HEK293 (cell line): ENCODE measurements around the gene AMZ2.

Experiments used
- CTCF ChIA-PET: fragments of 350-600 bp; formaldehyde crosslinking; extraction: SDS; loops from one replicate; lab custom pipeline; 2021; ENCODE audit warnings: antibody characterized with exemption; lab: Yijun Ruan, JAX
- POLR2A ChIA-PET: fragments of 300-600 bp; formaldehyde crosslinking; extraction: SDS; loops from one replicate; lab custom pipeline; 2020; ENCODE audit warnings: antibody characterized with exemption, inconsistent platforms; lab: Yijun Ruan, JAX
- H3K27ac ChIP-seq: fragments of 200-500 bp; sonication (Bioruptor generic); 2 replicates; pipeline ENCODE4 v1.5.1; 2014; ENCODE audit warnings: low read depth, low read length, control low read depth, inconsistent platforms; ENCODE audit errors: extremely low read depth
- H3K36me3 ChIP-seq, 2 experiments: fragments of 200-500 bp in 1 of 2; sonication (Bioruptor generic) in 1 of 2; 1 replicate in 1 of 2; 2 replicates in 1 of 2; pipeline ENCODE4 v1.5.1; 2014 to 2017; ENCODE audit warnings: inconsistent platforms in 2 of 2, low read length in 2 of 2; ENCODE audit not compliant: control insufficient read depth in 2 of 2, insufficient read depth in 1 of 2
- H3K4me1 ChIP-seq: fragments of 200-500 bp; sonication (Bioruptor generic); 2 replicates; pipeline ENCODE4 v1.5.1; 2014; ENCODE audit warnings: mild to moderate bottlenecking, low read length, inconsistent platforms; ENCODE audit not compliant: control insufficient read depth, insufficient read depth
- H3K4me3 ChIP-seq: 2 replicates; pipeline ENCODE4 v1.5.1; 2011; ENCODE audit warnings: low read depth, mild to moderate bottlenecking, control low read depth, low read length, moderate library complexity
- H3K9me3 ChIP-seq: fragments of 200-500 bp; sonication (Bioruptor generic); 2 replicates; pipeline ENCODE4 v1.5.1; 2014; ENCODE audit warnings: low read depth, low read length, inconsistent platforms; ENCODE audit not compliant: control insufficient read depth, insufficient read depth
- GFI1B ChIP-seq: fragments of 450-650 bp; formaldehyde crosslinking; IDR thresholded peaks from 2 replicates; pipeline ENCODE4 v1.5.1; 2016; ENCODE audit warnings: missing biosample characterization, missing genetic modification characterization
- KLF1 ChIP-seq: fragments of 450-650 bp; formaldehyde crosslinking; IDR thresholded peaks from 2 replicates; pipeline ENCODE4 v1.5.1; 2016; ENCODE audit warnings: missing biosample characterization, missing genetic modification characterization
- SP2 ChIP-seq: fragments of 450-650 bp; formaldehyde crosslinking; IDR thresholded peaks from 2 replicates; pipeline ENCODE4 v1.5.1; 2016; ENCODE audit warnings: missing biosample characterization, missing genetic modification characterization
- SP7 ChIP-seq: fragments of 450-650 bp; formaldehyde crosslinking; IDR thresholded peaks from 2 replicates; pipeline ENCODE4 v1.5.1; 2016; ENCODE audit warnings: missing biosample characterization, missing genetic modification characterization
- TRIM28 ChIP-seq: IDR thresholded peaks from 2 replicates; pipeline ENCODE4 v1.6.1; 2011; ENCODE audit warnings: low read length, control low read depth, borderline replicate concordance
- YY1 ChIP-seq: fragments of 450-650 bp; formaldehyde crosslinking; IDR thresholded peaks from 2 replicates; pipeline ENCODE4 v1.5.1; 2018; ENCODE audit warnings: missing biosample characterization, missing genetic modification characterization
- ZNF416 ChIP-seq: fragments of 450-650 bp; formaldehyde crosslinking; IDR thresholded peaks from 2 replicates; pipeline ENCODE4 v1.5.1; 2016; ENCODE audit warnings: missing biosample characterization, missing genetic modification characterization
- ZNF48 ChIP-seq: fragments of 450-650 bp; formaldehyde crosslinking; IDR thresholded peaks from 2 replicates; pipeline ENCODE4 v1.5.1; 2016; ENCODE audit warnings: missing biosample characterization, missing genetic modification characterization
- ZNF501 ChIP-seq: fragments of 450-650 bp; formaldehyde crosslinking; IDR thresholded peaks from 2 replicates; pipeline ENCODE4 v1.5.1; 2016; ENCODE audit warnings: missing biosample characterization, missing genetic modification characterization
- ZNF513 ChIP-seq: fragments of 450-650 bp; IDR thresholded peaks from 2 replicates; pipeline ENCODE4 v1.5.1; 2018; ENCODE audit warnings: missing biosample characterization, missing genetic modification characterization
- ZNF549 ChIP-seq: fragments of 450-650 bp; IDR thresholded peaks from 2 replicates; pipeline ENCODE4 v1.5.1; 2018; ENCODE audit warnings: missing biosample characterization, missing genetic modification characterization, mild to moderate bottlenecking, inconsistent platforms, moderate library complexity
- ZNF600 ChIP-seq: fragments of 450-650 bp; formaldehyde crosslinking; IDR thresholded peaks from 2 replicates; pipeline ENCODE4 v1.5.1; 2016; ENCODE audit warnings: missing biosample characterization, missing genetic modification characterization
- ZNF629 ChIP-seq: fragments of 450-650 bp; formaldehyde crosslinking; IDR thresholded peaks from 2 replicates; pipeline ENCODE4 v1.5.1; 2017; ENCODE audit warnings: missing biosample characterization, missing genetic modification characterization
- ZNF670 ChIP-seq: fragments of 450-650 bp; formaldehyde crosslinking; IDR thresholded peaks from 2 replicates; pipeline ENCODE4 v1.5.1; 2016; ENCODE audit warnings: missing biosample characterization, missing genetic modification characterization, low read depth
- ZNF843 ChIP-seq: fragments of 450-650 bp; formaldehyde crosslinking; IDR thresholded peaks from 2 replicates; pipeline ENCODE4 v1.5.1; 2016; ENCODE audit warnings: missing biosample characterization, missing genetic modification characterization
- TF ChIP-seq, protein P1 (sequence below): fragments of 450-650 bp; formaldehyde crosslinking; IDR thresholded peaks from 2 replicates; pipeline ENCODE4 v1.5.1; 2016; ENCODE audit warnings: missing biosample characterization, missing genetic modification characterization
- TF ChIP-seq, protein P2 (sequence below): fragments of 450-650 bp; formaldehyde crosslinking; IDR thresholded peaks from 2 replicates; pipeline ENCODE4 v1.5.1; 2016; ENCODE audit warnings: missing biosample characterization, missing genetic modification characterization
- TF ChIP-seq, protein P3 (sequence below): IDR thresholded peaks from 2 replicates; pipeline ENCODE4 v1.6.1; 2011; ENCODE audit warnings: mild to moderate bottlenecking, low read depth, low read length, borderline replicate concordance
- TF ChIP-seq, protein P4 (sequence below): fragments of 450-650 bp; formaldehyde crosslinking; IDR thresholded peaks from 2 replicates; pipeline ENCODE4 v1.5.1; 2016; ENCODE audit warnings: missing biosample characterization, missing genetic modification characterization, borderline replicate concordance

AMZ2 gene

DNA sequence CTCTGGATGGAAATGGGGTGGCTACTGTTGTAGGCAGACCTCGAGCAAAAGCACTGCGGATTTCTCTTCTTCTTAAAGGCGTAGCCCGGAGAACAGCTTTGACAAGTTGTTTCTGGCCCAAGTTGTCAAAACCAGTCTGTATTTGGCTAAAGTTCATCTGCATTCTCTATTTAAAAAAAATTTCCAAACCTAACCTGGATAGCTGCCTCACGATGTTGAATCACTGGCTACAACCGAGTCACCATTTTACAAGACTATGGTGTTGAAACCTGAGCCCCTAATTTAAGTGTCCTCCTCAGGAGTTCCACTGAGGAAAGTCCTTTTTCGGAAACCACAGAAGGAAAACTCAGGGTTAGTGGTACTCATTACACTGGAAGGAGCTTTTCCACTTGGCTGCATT is 41.6 kb downstream of the AMZ2 start (continued):
- TF ChIP-seq ZNF513 (tag by site-specific recombination) (no peak), TRIM28 (0 out of 2 replicates have a peak, but pooled peaks have one; percentile 30), ZNF416 (no peak), SP2 (tag by site-specific recombination) (no peak), ZNF843 (no peak), YY1 (tag by site-specific recombination) (no peak), ZNF501 (tag by site-specific recombination) (no peak), ZNF48 (tag by site-specific recombination) (no peak), KLF1 (tag by site-specific recombination) (no peak), ZNF670 (tag by site-specific recombination) (no peak), ZNF600 (no peak), ZNF549 (tag by site-specific recombination) (no peak), SP7 (peak; percentile 59; the same call in 1 of the 2 replicates)
- TF ChIP-seq, protein P1, sequence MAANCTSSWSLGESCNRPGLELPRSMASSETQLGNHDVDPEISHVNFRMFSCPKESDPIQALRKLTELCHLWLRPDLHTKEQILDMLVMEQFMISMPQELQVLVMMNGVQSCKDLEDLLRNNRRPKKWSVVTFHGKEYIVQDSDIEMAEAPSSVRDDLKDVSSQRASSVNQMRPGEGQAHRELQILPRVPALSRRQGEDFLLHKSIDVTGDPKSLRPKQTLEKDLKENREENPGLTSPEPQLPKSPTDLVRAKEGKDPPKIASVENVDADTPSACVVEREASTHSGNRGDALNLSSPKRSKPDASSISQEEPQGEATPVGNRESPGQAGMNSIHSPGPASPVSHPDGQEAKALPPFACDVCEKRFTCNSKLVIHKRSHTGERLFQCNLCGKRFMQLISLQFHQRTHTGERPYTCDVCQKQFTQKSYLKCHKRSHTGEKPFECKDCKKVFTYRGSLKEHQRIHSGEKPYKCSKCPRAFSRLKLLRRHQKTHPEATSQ (tag by site-specific recombination): no peak
- TF ChIP-seq, protein P2, sequence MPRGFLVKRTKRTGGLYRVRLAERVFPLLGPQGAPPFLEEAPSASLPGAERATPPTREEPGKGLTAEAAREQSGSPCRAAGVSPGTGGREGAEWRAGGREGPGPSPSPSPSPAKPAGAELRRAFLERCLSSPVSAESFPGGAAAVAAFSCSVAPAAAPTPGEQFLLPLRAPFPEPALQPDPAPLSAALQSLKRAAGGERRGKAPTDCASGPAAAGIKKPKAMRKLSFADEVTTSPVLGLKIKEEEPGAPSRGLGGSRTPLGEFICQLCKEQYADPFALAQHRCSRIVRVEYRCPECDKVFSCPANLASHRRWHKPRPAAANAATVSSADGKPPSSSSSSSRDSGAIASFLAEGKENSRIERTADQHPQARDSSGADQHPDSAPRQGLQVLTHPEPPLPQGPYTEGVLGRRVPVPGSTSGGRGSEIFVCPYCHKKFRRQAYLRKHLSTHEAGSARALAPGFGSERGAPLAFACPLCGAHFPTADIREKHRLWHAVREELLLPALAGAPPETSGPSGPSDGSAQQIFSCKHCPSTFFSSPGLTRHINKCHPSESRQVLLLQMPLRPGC (tag by site-specific recombination): no peak
- TF ChIP-seq, protein P3, sequence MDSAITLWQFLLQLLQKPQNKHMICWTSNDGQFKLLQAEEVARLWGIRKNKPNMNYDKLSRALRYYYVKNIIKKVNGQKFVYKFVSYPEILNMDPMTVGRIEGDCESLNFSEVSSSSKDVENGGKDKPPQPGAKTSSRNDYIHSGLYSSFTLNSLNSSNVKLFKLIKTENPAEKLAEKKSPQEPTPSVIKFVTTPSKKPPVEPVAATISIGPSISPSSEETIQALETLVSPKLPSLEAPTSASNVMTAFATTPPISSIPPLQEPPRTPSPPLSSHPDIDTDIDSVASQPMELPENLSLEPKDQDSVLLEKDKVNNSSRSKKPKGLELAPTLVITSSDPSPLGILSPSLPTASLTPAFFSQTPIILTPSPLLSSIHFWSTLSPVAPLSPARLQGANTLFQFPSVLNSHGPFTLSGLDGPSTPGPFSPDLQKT: no peak

DNA sequence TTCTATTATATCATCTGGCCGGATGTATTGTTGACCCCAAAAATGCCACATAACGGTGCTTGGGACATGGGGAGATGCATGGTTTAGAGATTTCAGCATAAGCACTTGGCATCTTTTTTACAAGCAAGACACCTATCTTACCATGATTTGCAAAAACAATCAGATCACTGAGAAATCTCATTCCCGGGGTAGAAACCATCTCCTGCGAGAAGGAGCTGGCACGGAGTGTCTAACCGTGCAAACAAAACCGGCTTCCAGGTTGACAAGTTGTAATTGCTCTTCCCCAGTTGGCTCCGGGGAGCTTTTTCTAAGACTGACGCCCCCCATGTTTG is 42.1 kb downstream of the AMZ2 start:
- Histone ChIP-seq H3K9me3 (no peaks in the 10 kb centered on the region), H3K4me3 (no peak overlapping the region), H3K27ac (no peak overlapping the region), H3K36me3 (no peaks in the 10 kb centered on the region), H3K4me1 (peaks cover 7% of the 10 kb centered on the region; the same call in 1 of the 2 replicates)
- ChIA-PET CTCF (interaction anchor here (0.5 to 2.6 kb wide), 8 partner anchors 28 to 175 kb away, joined by 3 to 10 read pairs (median 4); partner anchors contain the start of gene AMZ2), POLR2A (no interaction called here)
- TF ChIP-seq, protein P4, sequence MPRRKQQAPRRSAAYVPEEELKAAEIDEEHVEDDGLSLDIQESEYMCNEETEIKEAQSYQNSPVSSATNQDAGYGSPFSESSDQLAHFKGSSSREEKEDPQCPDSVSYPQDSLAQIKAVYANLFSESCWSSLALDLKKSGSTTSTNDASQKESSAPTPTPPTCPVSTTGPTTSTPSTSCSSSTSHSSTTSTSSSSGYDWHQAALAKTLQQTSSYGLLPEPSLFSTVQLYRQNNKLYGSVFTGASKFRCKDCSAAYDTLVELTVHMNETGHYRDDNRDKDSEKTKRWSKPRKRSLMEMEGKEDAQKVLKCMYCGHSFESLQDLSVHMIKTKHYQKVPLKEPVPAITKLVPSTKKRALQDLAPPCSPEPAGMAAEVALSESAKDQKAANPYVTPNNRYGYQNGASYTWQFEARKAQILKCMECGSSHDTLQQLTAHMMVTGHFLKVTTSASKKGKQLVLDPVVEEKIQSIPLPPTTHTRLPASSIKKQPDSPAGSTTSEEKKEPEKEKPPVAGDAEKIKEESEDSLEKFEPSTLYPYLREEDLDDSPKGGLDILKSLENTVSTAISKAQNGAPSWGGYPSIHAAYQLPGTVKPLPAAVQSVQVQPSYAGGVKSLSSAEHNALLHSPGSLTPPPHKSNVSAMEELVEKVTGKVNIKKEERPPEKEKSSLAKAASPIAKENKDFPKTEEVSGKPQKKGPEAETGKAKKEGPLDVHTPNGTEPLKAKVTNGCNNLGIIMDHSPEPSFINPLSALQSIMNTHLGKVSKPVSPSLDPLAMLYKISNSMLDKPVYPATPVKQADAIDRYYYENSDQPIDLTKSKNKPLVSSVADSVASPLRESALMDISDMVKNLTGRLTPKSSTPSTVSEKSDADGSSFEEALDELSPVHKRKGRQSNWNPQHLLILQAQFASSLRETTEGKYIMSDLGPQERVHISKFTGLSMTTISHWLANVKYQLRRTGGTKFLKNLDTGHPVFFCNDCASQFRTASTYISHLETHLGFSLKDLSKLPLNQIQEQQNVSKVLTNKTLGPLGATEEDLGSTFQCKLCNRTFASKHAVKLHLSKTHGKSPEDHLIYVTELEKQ (tag by site-specific recombination): no peak
- TF ChIP-seq GFI1B (tag by site-specific recombination) (peak; percentile 53), ZNF629 (no peak)
